HG02981 (cell line): ENCODE results near the gene NDFIP1.

Experiments
- ATAC-seq: cut with Tn5 transposase; IDR thresholded peaks from one replicate; pipeline ENCODE4 v1.9.1; 2021; ENCODE audit warnings: mild to moderate bottlenecking, moderate library complexity; ENCODE audit not compliant: unreplicated experiment

Gene NDFIP1

DNA sequence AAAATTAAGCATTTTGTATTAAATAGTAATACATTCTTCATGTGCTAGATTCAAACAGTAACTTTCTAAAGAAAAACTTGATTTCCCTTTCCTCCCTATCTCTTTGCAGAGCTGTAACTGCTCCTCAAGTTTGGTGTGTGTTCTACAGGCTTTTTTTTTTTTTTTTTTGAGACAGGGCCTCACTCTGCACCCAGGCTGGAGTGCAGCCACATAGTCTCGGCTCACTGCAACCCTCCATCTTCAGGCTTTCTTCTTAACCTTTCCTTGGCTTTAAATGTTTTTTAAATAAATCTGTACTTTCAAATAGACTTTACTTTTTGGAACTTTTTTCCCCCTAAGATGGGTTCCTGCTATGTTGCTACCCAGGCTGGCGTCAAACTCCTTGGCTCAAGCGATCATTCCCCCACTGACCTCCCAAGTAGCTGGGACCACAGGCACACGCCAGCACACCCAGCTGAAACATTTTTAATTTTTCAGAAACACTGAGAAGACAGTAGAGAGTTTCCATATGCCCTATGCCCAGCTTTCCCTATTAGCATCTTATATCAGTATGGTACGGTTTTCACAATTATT lies 9.1 kb downstream of the NDFIP1 start:
- no peak for ATAC-seq

DNA sequence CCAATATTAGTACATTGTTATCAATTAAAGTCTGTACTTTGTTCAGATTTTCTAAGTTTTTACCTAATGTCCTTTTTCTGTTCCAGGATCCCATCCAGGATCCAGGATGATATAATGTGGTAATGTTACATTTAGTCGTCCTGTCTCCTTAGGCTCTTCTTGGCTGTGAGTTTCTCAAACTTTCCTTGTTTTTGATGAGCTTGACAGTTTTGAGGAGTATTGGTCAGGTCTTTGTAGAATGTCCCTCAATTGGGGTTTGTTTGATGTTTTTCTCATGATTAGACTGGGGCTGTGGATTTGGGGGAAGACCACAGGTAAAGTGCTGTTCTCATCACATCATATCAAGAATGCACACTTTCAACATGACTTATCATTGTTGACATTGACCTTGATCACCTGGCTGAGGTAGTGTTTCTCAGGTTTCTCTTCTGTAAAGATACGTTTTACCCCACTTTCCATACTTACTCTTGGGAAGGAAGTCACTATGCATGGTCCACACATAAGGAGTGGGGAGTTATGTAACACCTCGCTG lies 9.6 kb downstream of the NDFIP1 start:
- ATAC-seq = no peak

DNA sequence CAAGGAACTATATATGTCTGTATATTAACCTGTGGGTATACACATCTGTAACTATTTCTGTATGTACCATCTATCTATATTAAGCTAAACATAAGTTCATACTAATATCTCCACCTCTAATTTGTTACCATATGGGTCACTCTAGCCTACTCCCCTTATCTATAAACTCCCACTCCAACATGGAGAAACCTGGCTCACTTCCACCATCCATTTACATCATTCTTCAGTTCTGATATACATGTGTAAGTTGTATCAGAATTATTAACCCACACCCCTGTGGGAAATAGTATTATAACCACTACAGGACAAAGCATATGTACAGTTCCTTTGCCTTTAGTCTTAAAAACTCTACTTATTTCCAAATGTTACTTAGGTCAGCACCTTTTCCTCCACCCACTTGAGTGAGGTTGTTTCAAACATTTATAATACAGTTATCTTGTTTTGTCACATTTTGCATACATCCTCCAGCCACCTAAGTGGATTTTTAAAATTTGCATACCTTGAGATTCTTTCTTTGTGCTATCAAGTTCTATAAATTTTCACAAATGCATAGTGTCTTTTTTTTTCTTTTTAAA lies 10.6 kb downstream of the NDFIP1 start:
- no peak for ATAC-seq

DNA sequence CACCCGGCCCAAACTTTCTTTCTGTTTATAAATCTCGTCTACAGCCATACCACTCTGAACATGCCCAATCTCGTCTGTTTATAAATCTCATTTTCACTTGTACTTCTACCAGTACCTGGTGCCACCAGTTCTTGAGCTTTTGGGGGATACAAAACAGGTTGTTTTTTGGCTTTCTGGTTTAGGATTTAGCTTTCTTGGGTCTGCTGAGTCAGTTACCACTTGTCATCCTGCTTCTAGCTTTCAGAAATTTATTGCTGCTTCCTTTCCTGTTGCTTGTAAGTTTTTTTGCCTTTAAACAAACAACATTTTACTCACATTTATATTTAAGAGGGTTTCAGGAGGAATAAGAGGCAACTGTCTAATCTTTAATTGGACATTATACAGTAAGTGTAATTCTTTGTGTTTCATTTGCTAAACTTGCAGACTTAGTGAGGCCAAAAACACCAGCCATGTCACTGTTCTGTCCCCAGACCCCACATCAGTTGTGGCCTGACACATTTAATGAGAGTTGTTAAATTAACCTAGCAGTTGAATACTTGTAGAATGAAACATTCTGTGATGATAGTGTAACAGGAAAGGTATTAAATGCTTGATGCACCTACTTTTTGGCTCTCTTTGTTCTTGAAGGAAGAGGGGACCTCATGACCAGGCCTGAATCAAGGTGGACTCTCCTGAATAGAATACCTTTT lies 11.8 kb downstream of the NDFIP1 start:
- no peak for ATAC-seq

DNA sequence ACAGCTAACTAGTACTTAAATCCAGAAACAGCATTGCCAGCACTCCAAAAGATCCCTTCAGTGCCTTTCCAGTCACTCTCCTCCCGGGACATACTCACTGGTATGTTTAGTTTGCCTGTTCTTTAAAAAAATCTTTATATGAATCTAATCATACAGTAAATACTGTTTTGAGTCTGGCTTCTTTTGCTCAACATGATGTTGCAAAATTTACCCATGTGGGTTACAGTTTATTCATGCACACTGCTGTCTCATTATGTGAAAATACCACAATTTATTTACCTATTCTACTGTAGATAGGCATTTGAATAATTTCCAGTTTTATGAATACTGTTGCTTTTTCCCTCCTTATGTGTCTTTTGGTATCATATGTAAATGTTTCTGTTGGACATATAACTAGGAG lies 13.5 kb downstream of the NDFIP1 start:
- no peak for ATAC-seq

DNA sequence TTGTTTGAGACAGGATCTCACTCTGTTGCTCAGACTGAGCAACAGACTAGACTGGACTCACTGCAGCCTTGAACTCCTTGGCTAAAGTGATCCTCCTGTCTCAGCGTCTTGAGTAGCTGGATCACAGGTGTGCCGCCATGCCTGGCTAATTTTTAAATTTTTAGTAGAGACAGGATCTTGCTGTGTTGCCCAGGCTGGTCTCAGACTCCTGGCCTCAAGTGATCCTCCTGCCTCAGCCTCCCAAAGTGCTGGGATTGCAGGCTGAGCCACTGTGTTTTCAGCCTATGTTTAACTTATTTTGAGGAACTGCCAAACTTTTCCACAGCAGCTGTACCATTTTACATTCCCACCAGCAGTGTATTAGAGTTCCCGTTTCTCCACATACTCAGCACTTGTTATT lies 16.8 kb downstream of the NDFIP1 start:
- no peak for ATAC-seq

DNA sequence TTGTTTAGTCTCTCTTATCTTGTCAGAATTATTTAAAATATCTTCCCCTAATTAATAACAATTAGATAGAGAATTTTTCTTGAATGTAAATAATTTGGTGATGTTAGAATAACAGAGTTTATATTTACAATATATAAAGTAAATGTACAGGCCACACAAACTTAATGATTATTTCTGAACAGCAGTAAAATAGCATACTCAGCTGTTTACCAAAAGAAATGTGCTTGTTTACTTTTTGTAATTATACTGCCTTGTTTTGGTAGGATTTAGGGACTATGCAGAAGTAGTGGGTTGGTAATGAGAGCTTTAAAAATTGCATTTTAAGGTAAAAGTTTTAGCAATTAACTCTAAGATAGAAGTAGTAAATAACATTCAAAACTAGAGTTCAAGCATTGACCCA lies 17.4 kb downstream of the NDFIP1 start:
- ATAC-seq = no peak

DNA sequence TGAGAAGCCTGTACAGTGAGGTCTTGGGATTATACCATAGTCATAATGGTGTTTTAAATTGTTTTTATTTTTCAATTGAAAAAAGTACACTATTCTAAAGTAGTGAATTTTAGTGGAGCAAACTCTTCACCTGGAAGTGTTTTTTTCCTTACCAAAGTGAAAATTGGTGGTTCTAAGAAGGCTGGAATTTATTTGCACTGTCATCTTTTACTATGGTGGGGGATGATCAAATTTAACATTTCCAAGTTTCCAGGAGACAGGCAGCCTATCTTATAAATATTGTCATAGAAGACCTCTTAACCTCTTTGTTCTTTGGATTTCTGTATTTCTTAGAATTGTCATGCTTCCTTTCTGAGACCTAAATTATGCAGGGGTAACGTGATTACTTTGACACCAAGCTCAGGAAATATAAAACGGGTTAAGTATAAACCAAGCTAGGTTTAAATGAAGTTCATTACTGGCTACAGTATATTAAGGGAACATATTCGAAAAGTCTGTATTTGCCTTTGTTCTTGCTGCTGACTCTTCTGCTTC lies 20.2 kb downstream of the NDFIP1 start:
- no peak for ATAC-seq

DNA sequence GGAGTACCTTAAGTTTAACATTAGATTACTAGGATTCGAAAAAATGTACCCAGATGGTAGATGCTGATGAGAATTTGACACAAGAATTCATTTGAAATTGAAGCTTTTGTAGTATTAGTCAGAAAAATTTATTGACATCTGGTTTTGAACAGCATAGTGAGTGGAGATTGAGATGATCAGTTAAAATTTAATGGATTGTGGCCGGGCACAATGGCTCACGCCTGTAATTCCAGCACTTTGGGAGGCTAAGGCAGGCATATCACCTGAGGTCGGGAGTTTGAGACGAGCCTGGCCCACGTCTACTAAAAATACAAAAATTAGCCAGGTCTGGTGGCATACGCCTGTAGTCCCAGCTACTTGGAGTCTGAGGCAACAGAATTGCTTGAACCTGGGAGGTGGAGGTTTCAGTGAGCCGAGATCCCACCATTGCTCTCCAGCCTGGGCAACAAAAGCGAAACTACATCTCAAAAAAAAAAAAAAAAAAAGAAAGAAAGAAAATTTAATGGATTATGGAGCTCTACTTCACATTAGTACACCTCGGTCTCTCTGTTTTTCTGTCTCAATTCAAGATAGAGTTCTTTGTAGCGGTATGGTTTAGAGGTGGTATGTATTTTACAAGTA lies 21.0 kb downstream of the NDFIP1 start:
- no peak for ATAC-seq

DNA sequence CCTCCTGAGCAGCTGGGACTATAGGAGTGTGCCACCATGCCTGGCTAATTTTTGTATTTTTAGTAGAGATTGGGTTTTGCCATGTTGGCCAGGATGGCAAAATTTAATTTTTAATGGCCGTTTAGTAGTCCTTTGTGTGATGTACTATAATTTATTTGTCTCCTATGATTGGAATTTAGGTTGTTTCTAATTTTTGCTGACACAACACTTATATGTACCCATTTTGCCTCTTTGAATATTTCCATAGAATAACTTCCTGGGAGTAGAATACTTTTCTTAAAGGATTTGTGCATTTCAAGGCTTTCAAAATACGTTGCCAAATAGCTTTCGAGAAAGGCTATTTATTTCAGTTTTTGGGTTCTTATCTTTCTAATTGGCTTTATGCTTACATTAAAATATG lies 22.8 kb downstream of the NDFIP1 start:
- no peak for ATAC-seq

DNA sequence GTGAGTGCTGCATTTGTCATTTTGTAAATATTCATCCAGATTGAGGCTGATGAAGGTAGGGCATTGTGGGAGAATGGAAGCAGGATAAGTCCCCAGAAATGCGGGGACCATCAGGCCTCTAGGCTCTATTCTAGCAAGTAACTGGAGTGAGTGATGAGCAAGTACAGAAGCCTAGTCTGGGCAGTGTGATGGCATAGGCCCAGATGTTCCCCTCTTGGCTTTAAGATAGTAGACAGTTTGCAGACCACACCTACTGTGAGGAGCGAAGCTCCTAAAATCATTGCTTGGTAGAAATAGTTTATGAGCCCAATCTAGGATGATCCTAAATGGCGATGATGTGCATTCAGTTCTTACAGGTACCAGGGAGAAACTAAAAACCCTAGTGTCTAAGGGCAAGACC lies 24.3 kb downstream of the NDFIP1 start:
- no peak for ATAC-seq

DNA sequence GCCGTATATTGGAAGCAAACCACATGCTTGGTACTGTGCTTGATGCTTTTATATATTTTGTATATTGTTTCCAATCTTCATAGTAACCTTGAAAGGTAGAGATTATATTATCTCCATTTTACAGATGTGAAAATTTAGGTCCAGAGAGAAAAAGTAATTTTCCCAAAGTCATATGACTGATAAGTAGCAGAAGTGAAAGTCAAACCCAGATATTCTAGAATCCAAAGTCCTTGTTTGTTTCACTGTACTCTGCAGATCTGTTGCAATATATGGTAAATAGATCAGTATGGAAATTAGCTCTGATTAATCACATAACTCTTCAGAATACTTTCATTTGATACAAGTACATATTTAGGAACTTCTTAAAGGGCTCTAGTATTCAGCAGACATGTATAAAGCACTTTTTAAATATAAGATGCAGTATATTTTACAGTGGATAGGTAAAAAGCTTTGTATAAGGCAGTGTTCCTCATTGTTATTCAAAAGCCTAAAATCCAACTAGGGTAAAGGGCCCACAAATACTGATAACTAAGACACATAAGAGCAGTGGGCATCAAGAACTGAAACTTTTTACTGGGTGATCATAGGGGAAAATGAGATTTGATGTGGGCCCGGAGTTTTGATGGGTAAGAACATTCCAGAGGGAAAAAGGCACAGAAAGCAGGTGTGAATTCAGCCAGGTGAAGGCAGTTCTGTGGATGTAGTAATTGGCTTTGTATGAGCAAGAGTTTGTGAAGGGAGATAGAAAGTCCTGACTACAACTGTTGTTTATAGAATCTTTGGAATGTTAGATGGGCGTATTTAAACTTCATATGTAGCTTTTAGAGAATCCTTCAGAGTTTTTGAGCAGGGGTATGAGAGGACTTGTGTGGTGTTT lies 25.0 kb downstream of the NDFIP1 start:
- ATAC-seq = no peak

DNA sequence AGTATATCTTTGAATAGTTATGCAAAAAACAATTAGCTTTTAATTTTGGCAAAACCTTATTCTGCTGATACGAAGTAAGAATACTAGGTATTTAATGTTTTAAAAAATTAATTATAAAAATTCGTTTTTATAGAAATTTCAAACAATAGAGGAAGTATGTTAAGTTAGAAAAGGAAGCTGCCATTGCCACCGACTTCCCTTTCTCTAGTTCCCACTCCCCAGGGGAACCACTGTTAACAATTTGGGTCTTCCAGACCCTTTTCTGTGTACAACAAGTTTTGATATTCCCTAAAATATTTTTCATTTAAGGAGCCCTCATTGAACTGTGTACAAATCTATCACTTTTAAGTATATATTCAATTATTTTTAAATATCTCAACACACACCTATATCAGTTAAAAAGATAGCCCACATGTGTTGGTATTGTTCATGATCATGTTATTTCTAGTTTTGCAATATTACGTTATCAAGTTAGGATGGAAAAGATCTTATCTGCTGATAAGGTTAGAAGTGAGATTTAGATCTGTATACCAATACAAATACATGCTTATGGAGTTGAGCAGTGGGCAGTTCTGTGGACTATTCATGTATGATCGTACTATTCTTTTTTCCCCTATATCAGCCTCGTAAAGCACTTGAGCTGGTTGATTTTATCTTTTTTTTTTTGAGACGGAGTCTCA lies 25.9 kb downstream of the NDFIP1 start:
- no peak for ATAC-seq

DNA sequence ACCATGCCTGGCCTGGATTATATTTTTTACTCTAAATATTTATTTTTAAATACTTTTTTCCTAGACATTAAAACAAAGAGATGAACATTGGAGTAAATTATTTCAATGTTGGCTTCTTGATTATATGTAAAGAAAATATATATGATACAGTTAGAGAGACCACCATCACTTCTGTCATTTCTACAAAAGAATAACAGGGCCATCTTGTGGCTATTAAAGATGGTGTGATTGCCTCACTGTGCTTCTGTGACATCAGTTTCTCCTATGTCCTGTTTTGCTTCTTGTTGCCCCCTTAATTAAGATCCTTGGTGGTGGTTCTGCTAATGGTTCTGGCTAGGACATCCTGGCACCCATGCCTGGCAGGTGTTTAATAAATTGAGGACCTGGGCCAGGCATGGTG lies 32.9 kb downstream of the NDFIP1 start:
- ATAC-seq = no peak

DNA sequence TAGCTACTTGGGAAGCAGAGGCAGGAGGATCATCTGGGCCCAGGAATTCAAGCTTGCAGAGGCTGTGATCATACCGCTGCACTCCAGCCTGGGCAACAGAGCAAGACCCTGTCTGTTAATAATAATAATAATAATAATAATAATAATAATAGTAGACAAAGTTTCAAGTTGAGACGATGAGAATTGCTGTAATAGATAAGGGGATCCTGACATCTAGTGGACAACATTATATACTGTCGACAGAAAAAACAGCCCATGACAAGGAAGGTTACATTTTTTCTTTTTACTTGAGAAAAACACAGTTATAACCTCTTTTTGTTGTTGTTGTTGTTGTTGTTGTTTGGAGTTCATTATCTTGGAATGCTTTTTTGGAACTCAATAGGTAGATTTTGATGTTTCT lies 35.3 kb downstream of the NDFIP1 start:
- ATAC-seq = no peak

DNA sequence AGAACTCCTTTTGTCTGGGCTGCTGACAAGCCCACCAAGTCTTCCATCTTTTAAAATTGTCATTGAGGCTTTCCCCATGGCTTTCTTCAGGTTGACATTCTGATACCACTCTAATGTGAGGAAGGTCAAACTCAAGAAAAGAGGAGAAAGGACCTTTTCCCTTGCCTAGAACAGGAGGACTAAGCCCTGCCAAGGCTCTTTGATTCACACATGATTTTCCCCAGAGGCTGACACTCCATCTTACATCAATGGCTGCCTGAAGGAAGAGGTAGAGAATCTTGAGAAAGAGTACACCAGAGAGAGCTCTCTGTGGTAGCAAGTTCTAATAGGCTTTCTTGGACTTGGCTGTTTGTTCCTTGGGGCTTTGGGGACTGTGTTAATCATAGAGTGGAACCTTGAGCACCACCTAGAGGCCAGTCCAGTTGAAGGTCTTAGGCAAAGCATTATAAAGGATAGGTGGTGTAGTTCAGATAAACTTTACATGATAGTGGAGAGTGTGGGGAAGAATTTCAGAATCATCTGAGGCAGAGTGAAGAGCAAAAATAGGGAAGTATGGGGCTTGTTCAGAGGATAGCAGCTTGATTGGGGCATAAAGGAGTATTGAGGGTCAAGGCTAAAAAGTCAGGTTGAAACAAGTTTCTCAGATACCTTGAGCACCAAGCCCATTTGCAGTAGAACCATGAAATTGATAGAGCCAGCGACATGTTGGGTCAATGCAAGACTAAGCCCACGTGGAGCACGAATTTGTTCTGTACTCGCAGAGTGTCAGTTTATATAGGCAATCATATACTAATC lies 36.7 kb downstream of the NDFIP1 start:
- ATAC-seq = peak; percentile 93

DNA sequence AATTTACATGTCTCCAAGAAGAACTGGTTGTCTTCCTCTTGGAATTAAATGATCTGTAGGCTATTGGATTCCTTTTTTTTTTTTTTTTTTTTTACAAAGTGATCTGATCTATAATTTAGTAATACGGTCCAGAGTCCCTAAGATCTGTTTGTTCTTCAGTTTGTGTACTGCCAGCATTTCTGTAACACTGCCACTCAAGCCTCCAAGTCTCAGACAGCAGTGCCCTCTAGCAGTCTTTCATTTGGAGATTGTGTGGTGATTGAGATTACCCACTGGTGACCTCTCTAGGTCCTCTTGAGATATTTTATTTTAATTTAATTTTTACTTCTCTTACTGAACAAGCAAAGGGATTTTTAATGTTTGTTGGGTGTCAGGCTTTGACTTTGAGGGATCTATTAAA lies 40.8 kb downstream of the NDFIP1 start:
- no peak for ATAC-seq

DNA sequence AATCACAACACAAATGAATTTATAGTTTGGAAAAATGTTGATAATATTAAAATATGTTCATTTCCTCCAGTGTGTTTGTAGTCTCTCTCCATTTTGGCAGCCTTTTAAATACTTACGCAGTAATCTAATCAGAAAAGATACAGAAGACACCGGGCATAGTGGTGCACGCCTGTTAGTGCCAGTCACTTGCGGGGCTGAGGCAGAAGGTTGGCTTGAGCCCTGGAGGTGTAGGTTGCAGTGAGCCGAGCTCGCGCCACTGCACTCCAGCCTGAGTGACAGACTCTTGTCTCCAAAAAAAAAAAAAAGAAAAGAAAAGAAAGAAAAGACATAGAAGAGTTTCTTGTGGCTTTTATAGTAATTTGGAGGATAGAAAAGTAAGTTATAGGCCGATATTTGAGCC lies 41.9 kb downstream of the NDFIP1 start:
- ATAC-seq = no peak
